Fibroblast of peridontal ligament (primary cell): ENCODE data around the gene MRPL38.

ENCODE experiments used
- DNase-seq: peaks from one replicate; pipeline ENCODE4 v3.0.0-alpha.2; 2010; ENCODE audit errors: extremely low read depth

Gene MRPL38

DNA sequence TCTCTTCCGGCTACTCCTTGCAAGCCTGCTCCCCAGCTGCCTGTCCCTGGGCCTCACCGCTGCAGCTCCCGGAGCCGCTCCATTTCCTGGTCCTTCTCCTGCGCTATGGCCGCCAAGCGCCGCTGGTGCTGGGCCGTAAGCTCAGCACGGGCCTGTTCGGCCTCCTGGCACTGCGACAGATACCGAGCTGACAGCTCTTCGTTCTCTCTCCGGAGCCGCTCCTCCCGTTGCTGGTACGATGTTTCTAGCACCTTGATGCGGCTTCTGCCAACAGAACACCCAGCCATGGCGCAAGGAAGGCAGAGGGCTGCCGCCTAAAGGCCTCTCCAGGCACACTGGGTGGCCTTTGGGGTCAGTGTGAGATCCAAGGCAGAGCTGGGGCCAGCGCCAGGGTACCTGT is 14.9 kb upstream of the MRPL38 start:
- DNase-seq, result no peak

DNA sequence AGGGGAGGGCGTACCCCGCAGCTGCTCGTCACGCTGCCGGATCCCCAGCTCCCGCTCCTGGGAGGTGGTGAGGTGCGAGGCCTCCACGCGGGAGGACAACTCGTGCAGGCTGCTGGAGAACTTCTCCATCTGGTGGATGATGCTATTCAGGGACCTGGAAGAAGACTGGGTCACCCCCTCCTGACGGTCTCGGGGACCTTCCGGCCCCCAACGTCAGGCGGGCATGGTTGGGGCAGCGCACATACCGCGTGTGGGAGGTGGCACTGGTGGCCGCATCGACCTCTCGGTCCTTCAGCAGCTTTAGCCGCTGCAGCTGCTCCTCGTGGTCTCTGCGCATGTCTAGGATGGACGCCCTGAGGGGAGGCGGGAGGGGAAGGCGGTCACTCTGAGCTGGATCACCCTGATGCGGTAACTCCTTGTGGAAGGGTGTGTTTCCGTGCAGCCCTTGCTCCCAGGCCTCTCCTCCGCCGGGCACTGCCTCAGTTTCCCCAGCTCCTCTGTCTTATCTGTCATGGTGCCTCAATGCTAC is 13.3 kb upstream of the MRPL38 start:
- DNase-seq, result no peak

- DNase-seq, result no peak
These were observed 12.6 kb upstream of the MRPL38 start for GRCh38 chr17:75917141-75917916.

DNA sequence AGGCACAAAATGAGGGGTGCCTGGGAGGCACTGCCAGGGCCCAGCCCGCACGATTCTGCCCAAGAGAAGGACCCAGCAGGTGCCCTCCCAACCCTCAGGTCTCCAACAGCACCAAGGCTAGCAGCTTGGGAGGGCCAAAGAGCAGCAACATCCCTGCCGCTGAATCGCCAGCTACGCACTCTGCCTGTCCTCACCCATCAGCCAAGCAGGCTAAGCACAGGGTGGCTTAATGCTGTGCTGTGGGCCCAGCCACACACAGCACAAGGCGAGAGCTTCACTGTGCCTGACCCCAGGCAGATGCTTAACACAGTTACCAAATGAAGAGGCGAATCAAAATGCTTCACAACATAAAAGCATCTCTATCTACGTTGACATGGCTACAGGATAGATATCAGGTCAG is 10.6 kb upstream of the MRPL38 start:
- DNase-seq, result no peak

GRCh38 chr17:75914643-75915267 is 10.1 kb upstream of the MRPL38 start:
- no peak for DNase-seq

- DNase-seq, result no peak
These were observed 9.0 kb upstream of the MRPL38 start for GRCh38 chr17:75913537-75914210.

DNA sequence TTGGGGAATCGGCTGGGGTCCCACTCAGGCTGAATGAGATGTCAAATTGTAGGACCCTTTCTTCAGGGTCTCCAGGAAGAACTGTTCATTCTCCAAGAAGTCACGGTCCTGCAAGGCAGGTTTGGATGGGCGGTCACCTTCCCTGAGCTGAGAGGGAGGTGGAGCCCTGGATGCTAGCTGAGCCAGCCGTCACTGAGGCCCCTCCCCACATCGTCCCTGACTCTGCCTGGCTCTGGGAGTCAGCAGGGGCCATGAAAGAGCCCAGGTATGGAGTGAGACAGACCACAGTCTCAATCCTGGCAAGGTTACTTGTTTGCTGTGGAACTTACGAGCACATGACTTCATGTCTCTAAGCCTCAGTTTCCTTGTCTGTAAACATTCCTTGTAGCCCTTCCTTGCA is 6.0 kb upstream of the MRPL38 start:
- no peak for DNase-seq

DNA sequence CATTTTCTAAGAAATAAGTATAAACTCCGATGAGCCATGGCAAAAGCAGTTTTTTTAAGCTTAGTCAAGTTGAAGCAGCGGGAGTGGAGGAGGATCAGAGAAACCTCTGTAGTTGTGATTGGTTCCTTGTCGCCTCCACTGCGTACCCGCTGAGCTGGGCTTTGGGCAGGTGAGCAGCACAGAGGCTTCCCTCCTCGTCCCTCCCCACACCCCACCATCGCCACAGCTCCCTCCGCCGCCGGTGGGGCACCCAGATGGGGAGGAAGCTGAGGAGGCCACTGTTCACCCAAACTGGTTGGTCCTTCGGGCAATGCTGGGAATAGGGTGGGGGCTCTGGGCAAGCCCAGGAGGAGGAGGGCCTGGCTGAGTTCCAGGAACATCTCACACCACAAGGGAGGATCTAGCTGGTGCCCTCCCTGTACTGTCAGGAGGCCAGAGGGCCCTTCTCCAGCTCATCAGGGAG is 5.2 kb upstream of the MRPL38 start:
- peak; percentile 45 for DNase-seq

DNA sequence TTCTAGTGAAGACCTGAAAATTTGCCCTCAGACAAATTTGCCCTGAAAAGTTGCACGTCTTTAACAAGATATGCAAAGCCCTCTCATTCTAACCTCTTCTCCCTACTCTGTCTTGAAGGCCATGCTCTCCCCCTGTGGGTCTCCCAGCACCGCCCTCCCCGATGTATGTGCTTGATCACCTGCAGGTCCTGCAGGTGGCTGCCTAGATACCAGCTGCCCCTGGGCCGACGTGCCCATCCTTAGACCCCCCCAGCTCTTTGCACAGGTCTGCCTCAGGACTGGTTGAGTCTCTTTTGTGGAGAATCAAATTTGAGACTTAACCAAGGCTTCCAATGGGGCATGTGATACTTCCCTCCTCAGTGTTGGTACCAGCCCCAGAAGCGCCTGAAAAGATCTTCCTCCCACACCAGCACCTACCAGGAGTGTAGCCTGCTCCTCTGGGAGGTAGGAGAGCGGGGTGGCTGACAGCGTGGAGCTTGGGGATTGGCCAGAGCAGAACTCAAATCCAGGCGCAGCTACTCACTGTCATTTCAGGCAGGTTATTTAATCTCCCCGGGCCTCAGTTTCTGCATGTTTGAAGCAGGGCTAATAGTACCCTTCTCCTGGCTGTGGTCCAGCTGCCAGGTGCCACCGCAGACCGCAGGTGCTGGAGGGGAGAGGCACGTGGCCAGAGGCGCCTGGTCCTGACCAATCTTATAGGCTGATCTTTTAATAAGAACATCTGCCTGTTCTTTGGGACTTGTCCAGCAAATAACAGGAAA is 4.5 kb upstream of the MRPL38 start:
- no peak for DNase-seq

- DNase-seq, result peak; percentile 10
These were observed 3.5 kb upstream of the MRPL38 start for GRCh38 chr17:75908201-75908600.

GRCh38 chr17:75906143-75906884 is 1.6 kb upstream of the MRPL38 start:
- DNase-seq, result no peak

DNA sequence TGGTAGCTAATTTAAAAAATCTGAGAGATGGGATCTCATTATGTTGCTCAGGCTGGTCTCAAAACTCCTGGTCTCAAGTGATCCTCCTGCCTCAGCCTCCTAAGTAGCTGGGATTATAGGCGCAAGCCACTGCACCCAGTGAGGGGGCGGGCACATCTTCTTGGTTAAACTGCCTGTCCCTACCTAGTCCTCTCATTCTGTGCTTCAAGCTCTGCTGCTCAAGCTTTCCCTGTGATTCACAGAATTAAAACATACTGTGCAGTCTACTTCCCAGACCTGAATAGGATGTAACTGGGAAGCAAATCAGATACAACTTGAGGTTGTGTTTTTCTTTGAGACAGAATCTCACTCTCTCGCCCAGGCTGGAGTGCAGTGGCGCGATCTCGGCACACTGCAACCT is 2.3 kb downstream of the MRPL38 start:
- DNase-seq, result no peak

GRCh38 chr17:75901727-75902126 is 3.0 kb downstream of the MRPL38 start:
- no peak for DNase-seq

- no peak for DNase-seq
These were observed 3.8 kb downstream of the MRPL38 start for GRCh38 chr17:75900691-75901533.

- no peak for DNase-seq
These were observed 4.8 kb downstream of the MRPL38 start for GRCh38 chr17:75899767-75900468.

DNA sequence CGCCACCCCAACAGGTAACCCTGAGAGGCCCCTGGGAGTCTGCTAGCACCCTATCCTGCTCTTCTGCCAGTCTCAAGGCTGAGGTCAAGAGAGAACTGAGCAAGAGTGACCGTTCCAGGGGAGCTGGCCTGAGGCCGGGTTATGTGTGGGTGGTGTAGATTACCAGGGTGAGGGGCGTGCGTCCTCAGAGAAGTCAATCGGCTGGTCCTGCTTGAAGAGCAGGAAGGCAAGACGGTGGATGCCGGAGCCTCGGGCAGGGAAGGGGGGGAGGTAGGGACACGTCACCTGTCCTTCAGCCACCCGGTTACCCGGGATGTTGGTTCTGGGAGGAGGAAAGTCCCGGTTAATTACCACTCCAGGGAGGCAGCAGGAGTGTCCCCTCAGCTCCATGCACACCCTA is 5.3 kb downstream of the MRPL38 start:
- no peak for DNase-seq

DNA sequence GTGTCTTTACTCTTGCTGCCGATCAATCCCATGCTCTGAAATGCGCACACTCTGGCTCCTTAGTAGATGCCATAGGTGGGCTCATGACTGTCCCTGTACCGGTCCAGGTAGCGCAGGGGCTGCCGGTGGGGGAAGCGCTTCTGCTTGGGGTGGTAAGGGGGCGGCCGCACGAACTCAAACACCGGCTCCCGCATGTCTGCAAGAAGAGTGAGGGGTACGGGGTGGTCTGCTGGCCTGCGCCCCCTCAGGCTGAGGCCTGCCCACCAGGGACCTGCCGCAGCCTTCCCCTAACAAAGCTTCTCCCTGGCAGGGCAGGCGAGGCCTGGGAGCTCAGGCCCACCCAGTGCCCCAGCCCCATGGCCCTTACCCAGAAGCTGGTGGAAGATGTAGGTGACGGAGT is 5.9 kb downstream of the MRPL38 start:
- DNase-seq, result no peak

DNA sequence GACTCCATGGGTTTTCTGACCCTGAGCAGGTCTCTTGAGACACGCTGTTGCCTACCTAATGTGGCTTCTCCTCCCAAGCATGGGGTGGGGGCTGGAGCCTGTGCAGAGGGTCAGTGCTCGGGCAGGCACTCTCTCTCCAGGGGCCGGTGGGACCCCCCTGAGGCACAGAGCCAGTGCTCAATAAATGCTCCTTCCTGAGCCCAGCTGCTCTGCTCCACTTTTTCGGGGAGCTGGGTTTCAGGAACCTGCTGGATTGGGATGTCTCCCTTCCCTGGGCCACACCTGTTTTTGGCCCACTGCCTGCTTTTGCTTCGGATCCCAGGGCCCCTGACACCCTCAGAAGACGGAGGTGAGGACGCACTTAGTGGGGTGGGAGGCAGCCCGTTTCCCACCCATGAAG is 6.6 kb downstream of the MRPL38 start:
- no peak for DNase-seq

DNA sequence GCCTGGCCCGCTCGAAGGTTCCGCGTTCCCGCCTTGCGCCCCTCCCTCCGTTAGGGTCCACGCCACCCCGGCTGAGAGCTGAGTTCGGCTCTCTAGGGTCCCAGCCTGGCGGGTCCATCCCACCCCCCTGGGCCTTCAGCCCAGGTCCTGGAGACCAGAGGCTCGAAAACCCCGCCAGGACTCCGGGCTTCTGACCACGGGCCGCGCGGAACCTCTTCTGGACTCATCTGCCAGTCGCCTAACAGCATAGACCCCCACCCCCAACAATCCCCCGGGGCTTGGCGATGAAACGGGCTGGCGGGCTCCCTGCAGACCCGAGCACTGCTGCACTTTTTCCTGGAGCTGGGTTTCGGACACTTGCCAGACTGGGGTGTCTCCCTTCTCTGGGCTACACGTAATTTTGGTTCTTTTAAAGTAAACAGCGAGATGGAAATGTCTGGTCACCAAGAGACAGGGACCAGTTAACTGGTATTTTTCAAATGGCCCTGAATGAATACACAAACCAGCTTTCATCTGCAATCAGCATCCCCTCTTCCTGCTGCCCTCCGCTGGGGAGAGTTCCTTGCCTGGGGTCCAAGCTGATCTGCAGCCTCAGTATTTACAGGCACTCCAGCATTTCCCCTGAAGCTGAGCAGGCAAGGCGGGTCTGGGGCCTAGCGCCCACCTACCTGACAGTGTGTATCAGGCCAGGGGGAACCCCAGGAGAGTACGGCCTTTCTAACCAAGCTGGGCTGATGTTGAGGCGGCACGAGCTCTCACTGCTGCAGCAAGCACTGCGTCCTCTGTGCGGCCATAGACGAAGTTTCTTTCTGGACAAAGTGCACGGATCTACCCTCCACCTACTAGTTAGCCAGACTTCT is 7.3 kb downstream of the MRPL38 start:
- peak; percentile 25 for DNase-seq
